ENCODE measurements around the gene CDC42BPB.

GRCh38 chr14:103002578-103003350 lies 54.6 kb downstream of the CDC42BPB start:
- TF ChIP-seq CTCF (IDR thresholded peaks at IDR 0.05) = no peak
- no peak for TF ChIP-seq POLR2AphosphoS5 (IDR thresholded peaks at IDR 0.05; ENCODE audit: insufficient read depth in 1 of 2, low read depth in 1 of 2)

Measured in vagina (tissue), 2 donors.